GM12873 (cell line): ENCODE measurements around the gene HTR1E.

Experiments used
- CTCF ChIP-seq: IDR thresholded peaks from 2 replicates; pipeline ENCODE4 v1.5.1; 2012; ENCODE audit warnings: low read depth, mild to moderate bottlenecking, moderate library complexity, low read length, control low read depth; ENCODE audit not compliant: insufficient read depth; ENCODE audit errors: missing control alignments

Gene HTR1E

DNA sequence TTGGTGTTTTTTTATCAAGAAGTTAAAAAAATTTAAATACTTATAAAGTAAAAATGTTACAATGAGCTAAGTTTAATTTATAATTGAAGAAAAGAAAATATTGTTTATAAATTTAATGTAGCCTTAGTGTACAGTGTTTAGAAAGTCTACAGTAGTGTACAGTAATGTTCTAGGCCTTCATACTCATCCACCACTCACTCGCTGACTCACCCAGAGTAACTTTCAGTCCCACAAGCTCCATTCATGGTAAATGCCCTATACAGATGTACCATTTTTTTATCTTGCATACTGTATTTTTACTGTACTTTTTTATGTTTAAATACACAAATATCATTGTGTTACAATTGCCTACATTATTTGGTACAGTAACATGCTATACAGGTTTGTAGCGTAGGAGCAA is 26.0 kb downstream of the HTR1E start:
- TF ChIP-seq CTCF: no peak

GRCh38 chr6:86964029-86964579 is 26.8 kb downstream of the HTR1E start:
- TF ChIP-seq CTCF: no peak

DNA sequence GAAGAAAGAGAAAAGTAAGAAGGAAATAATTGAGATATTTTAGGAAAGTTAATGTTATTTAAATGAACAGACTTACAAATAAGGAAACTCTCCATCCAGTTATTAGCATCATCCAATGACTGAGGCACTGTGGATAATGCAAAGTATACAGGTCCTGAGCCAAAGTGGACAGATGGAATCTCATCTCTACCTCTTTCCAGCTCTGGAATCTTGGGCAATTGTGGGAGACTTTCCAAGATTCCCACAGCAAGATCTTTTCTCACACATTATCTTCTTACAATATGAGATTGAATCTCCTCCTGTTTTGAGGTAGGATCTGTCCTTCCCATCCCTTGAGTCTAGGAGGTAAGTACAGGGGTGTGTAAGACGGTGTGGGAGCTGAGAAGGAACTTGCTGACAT is 28.9 kb downstream of the HTR1E start:
- no peak for TF ChIP-seq CTCF

DNA sequence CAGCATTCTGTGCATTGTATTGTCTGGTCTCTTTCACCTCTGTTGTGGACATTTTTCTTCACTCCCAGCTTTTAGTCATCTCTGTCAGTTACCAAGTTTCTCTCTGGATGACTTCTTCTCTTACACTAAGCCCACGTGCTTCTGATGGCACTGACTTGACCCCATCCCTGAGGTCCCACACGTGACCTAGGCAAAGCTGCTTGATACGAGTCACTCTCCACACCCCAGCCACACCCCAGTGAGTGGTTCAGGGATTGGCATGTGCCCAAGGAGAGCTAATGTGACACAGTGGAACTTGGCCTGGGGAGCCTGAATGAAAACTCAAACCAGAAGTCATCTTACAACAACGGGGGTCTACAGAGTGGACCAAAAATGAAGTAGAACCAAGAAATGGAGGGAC is 32.2 kb downstream of the HTR1E start:
- TF ChIP-seq CTCF: no peak

DNA sequence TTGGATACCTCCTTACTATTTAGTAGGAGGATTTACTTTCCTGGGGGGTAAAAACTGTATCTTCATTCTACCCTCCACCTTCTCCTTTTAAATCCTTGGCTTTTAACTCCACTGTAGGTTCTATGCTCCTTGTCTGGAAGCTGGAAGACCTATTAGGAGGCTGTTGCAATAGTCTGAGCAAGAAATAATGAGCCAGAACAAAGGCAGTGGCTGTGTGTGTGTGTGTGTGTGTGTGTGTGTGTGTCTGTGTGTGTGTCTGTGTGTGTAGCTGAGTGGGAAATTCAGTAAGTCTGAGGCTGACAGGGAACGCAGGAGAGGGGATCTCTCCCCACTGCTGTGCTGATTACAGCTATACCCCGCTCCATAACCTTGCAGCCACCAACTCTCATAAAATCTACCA is 35.8 kb downstream of the HTR1E start:
- no peak for TF ChIP-seq CTCF

- no peak for TF ChIP-seq CTCF
Observed at GRCh38 chr6:86978251-86978650, 40.9 kb downstream of the HTR1E start.

- no peak for TF ChIP-seq CTCF
Observed at GRCh38 chr6:87001494-87001893, 64.2 kb downstream of the HTR1E start.
